Putamen (tissue), 1 donor: Measurements from ENCODE around the gene INTS14.

ENCODE experiments used
- DNase-seq: peaks from one replicate; pipeline ENCODE4 v3.0.0-alpha.2; 2016; ENCODE audit warnings: low spot score

The INTS14 gene

DNA sequence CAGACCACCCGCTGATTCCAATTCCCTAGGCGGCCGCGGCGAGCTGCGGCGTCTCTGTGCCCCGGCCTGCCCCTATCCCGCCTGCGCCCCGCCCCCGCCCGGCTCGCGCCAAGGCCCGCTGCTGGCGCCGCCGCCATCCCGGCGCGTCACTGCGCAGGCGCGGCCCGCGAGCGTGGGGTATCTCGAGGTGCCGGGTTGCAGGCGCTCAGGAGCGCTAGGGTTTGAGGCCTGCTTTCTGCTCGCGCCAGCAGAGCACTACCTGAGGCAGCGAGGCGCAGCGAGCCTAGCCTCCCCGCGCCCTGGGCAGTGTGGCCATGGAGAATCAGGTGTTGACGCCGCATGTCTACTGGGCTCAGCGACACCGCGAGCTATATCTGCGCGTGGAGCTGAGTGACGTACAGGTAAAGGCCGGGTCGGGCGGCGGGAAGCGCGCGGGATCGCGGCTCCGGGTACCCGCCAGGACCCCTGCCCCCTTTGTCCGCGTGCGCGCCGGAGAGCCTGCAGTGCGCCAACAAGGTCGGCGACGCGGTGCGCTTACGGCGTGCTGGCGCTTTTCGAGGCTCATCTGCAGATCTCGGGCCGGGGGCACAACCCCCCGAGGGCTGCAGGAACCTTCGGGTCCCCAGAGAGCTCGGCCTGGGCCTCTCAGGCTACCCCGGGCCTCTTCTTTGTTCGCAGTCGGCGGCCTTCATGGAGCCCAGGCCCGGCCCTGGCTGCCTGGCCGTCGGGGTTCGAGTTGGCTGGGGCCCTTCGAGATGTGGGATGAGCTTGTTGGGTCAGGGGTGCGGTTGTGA is 80.4 kb downstream of the INTS14 start, which contains the start of gene HACD3:
Gene HACD3, plus strand, starts transcription at position 146 of the 794 bp plus-strand sequence. Its CDS starts 169 bp downstream, at position 315.
- DNase-seq, result peak; percentile 89

DNA sequence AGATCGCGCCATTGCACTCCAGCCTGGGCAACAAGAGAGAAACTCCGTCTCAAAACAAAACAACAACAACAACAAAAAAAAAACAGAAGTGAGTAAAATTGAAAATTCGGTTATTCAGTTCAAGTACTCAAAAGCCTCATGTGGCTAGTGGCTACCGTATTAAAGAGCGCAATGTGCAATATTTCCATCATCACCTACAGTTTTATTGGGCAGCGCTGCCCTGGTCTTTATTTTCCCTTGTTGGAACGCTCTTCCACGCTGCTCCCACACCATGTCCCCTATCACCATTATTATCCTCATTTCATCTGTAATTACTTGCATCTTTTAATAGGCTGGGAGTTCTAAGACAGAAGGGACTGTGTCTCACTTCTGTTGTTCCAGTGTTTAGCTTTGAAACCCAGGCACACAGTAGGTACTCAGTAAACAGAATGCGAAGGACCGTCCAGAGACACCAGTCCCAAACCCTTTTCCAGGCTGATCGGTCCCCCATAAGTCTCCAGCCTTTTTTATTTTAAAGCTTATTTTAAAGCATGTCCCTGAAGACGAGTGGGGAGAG is 81.1 kb downstream of the INTS14 start:
- no peak for DNase-seq
